Nephron (organoid): ENCODE results near the gene RBMS1.

ENCODE experiments used
- H3K27ac Mint-ChIP-seq, 3 experiments: 2 replicates each; pipeline ENCODE4 v1.8.0; 2020; ENCODE audit warnings: mixed read lengths in 3 of 3, mild to moderate bottlenecking in 2 of 3, moderate library complexity in 1 of 3
- H3K27me3 Mint-ChIP-seq: 2 replicates; pipeline ENCODE4 v1.8.0; 2021; ENCODE audit warnings: low read depth, mild to moderate bottlenecking, moderate library complexity, mixed read lengths
- H3K36me3 Mint-ChIP-seq: 2 replicates; pipeline ENCODE4 v1.8.0; 2020; ENCODE audit warnings: low read depth, mixed read lengths
- H3K4me1 Mint-ChIP-seq: 2 replicates; pipeline ENCODE4 v1.8.0; 2020; ENCODE audit warnings: mixed read lengths
- H3K4me3 Mint-ChIP-seq, 3 experiments: 2 replicates each; pipeline ENCODE4 v1.8.0; 2020; ENCODE audit warnings: mild to moderate bottlenecking in 3 of 3, mixed read lengths in 3 of 3, moderate library complexity in 2 of 3
- H3K9me3 Mint-ChIP-seq: 2 replicates; pipeline ENCODE4 v1.8.0; 2020; ENCODE audit warnings: mixed read lengths
- CTCF ChIP-seq, 3 experiments: fragments of 200-600 bp; sonication (generic); IDR thresholded peaks; one replicate each; pipeline ENCODE4 v1.5.0; 2021; ENCODE audit warnings: antibody characterized with exemption in 3 of 3; ENCODE audit not compliant: unreplicated experiment in 3 of 3

The RBMS1 gene

GRCh38 chr2:160493227-160494028 is at the start of gene RBMS1:
TSS of gene RBMS1 (minus strand) at chr2:160493807. CDS start at chr2:160493363, 444 bp downstream.
- Mint-ChIP-seq H3K4me1 (peaks cover 36% of the 10 kb centered on the region), H3K27ac (peak within 1 kb of the TSS; percentile 96 to 97 (median 96)), H3K36me3 (no peaks in the 10 kb centered on the region), H3K4me3 (peak within 1 kb of the TSS; percentile 86 to 94 (median 92)), H3K9me3 (no peaks in the 10 kb centered on the region), H3K27me3 (no peaks in the 10 kb centered on the region)
- TF ChIP-seq CTCF (IDR thresholded peaks at IDR 0.05; ENCODE audit: unreplicated experiment in 3 of 3): no peak

- no peak overlapping the region for H3K4me3 Mint-ChIP-seq
Measured at GRCh38 chr2:160541745-160542144, 48.1 kb upstream of the RBMS1 start.

GRCh38 chr2:160538559-160539355 is 45.1 kb upstream of the RBMS1 start:
- no peak for TF ChIP-seq CTCF (IDR thresholded peaks at IDR 0.05; ENCODE audit: unreplicated experiment in 3 of 3)
- Mint-ChIP-seq H3K27ac (no peak overlapping the region), H3K27me3 (no peaks in the 10 kb centered on the region), H3K4me1 (no peaks in the 10 kb centered on the region), H3K36me3 (no peaks in the 10 kb centered on the region), H3K9me3 (no peaks in the 10 kb centered on the region), H3K4me3 (no peak overlapping the region)

More at GRCh38 chr2:160541745-160542144, 48.1 kb upstream of the RBMS1 start:
- Mint-ChIP-seq H3K9me3 (no peaks in the 10 kb centered on the region), H3K27ac (no peak overlapping the region), H3K27me3 (no peaks in the 10 kb centered on the region), H3K4me1 (no peaks in the 10 kb centered on the region), H3K36me3 (no peaks in the 10 kb centered on the region)
- no peak for TF ChIP-seq CTCF (IDR thresholded peaks at IDR 0.05; ENCODE audit: unreplicated experiment in 3 of 3)

- H3K9me3 Mint-ChIP-seq: no peaks in the 10 kb centered on the region
- TF ChIP-seq CTCF (IDR thresholded peaks at IDR 0.05; ENCODE audit: unreplicated experiment in 3 of 3): no peak
- no peaks in the 10 kb centered on the region for H3K4me1 Mint-ChIP-seq
- no peak overlapping the region for H3K27ac Mint-ChIP-seq
- H3K27me3 Mint-ChIP-seq: no peaks in the 10 kb centered on the region
- H3K36me3 Mint-ChIP-seq: no peaks in the 10 kb centered on the region
- H3K4me3 Mint-ChIP-seq: no peak overlapping the region
Measured at GRCh38 chr2:160538115-160538514, 44.5 kb upstream of the RBMS1 start.

- TF ChIP-seq CTCF (IDR thresholded peaks at IDR 0.05; ENCODE audit: unreplicated experiment in 3 of 3): no peak
- Mint-ChIP-seq H3K27me3 (no peaks in the 10 kb centered on the region), H3K4me1 (no peaks in the 10 kb centered on the region), H3K4me3 (no peak overlapping the region), H3K27ac (no peak overlapping the region), H3K36me3 (no peaks in the 10 kb centered on the region), H3K9me3 (no peaks in the 10 kb centered on the region)
Measured at GRCh38 chr2:160534996-160535395, 41.4 kb upstream of the RBMS1 start.
